OCI-M2 (cell line): ENCODE measurements around the gene KATNA1.
A peak's percentile ranks its signal among the peaks of the same experiment; 100 is the strongest.

Source experiments
- DNase-seq: peaks from one replicate; lab custom pipeline; 2025; ENCODE audit not compliant: unreplicated experiment; lab: John Stamatoyannopoulos, UW

KATNA1 gene

DNA sequence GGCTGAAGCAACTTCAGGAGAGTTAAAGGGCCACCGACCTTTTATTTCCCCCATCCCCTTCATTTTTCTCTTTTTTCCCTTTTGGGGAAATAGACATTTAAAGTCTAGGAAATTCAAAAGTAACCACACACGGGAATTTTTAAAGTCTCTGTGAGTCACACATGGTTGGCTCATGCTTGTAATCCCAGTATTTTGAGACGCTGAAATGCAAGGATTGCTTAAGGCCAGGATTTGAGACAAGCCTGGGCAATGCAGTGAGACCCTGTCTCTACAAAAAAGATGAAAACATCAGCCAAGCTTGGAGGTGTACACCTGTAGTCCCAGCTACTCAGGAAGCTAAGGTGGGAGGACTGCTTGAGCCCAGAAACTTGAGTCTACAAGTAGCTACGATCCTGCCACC, 34.2 kb downstream of the KATNA1 start:
- DNase-seq, result no peak

DNA sequence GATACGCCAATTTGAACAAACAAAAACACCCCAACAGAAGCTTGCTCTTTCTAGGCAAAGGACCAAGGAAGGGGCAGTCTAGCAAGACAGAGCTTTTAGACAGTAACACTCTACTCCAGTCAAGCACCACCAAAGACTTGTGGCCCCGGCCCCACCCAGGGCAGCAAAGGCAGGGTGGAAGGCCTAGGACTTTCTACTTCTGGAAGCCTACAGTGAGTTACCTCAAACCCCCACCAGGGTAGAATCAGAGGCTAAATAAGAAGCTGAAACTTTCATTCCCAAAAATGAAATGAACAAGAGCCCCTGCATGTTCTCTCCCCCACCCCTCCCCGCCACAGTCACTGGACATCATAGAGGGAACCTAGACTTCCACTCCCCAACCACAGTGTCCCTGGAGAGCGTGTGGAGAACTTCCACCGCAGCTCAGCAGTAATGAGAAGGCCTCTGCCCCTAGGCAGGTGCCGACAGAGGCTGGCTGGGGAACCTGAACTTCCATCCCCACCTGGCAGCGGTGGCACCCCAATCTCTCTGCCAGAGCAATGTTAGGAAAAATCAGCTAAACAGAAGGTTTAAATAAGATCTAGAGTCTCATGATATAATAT, 40.0 kb downstream of the KATNA1 start:
- DNase-seq, result no peak

DNA sequence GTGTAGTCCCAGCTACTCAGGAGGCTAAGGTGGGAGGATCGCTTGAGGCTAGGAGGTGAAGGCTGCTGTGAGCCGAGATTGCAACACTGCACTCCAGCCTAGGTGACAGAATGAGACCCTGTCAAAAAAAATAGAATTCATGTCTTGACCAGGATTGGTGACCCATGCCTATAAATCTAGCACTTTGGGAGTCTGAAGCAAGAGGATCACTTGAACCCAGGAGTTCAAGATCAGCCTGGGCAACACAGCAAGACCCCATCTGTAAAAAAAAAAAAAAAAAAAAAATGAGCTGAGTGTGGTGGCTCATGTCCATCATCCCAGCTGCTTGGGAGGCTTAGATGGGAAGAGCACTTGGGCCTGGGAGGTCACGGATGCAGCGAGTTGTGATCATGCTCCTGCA, 48.0 kb downstream of the KATNA1 start:
- DNase-seq, result no peak

DNA sequence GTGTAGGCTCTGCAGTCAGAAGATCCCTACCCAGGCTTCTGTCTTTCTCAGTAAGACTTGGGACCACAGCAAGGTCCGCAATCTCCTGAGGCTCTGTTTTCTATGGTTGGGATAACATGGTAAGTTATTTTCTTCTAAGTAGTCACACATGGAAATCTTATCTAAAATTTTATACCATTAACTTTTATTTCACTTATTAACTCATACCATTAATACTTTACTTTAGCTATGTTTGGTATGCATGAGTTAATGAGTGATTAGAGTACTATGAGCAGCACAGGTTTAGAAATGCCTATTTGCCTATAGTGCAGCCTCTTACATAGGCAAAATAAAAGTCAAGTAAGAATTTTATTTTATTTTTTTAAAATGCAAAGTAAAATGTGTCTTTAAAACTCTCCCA, 55.1 kb downstream of the KATNA1 start:
- no peak for DNase-seq

DNA sequence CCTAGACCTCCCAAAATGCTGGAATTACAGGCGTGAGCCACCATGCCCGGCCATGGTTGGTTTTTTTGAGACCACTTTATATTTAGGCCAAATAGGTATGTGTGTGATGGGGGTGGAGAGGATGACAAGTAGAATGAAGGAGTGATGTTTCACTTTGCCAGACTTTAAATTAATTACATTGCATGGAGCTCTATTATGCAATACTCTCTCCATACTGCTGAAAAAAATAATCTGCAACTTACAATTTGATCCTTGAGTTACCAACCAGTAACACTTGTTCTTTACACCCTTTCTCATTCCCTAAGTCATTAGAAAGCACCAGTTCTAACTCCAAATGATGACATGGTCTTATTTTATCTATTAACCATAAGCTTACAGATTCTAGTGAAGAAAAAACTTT, 55.5 kb downstream of the KATNA1 start:
- no peak for DNase-seq

DNA sequence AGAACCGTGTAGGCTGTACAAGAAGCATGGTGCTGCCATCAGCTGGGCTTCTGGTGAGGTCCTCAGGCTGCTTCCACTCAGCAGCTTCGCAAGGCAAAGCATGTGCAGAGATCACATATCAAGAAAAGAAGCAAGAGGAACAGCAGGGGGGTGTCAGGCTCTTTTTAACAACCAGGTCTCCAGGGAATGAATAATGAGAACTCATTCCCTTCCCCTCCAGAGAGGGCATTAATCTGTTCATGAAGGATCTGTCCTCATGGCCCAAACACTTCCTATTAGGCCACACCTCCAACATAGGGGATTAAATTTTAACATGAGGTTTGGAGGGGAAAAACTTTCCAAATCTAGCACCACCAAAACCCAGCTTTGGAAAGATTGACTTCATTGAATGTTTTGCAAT, 62.4 kb downstream of the KATNA1 start:
- DNase-seq, result no peak

DNA sequence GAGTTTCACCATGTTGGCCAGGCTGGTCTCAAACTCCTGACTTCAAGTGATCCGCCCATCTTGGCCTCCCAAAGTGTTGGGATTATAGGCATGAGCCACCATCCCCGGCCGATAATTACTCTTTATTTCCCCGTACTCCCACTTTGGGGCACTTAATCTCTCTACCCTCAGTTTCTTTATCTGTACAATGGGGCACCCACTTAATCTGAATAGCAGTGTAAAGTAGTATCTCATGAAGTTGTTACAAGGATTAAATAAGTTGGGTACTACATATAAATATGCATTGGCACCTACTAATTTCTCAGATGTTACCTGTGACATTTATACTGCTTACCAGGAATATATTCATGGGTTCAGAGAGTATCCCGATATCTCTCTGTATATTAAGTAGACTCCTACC, 67.2 kb downstream of the KATNA1 start:
- no peak for DNase-seq

DNA sequence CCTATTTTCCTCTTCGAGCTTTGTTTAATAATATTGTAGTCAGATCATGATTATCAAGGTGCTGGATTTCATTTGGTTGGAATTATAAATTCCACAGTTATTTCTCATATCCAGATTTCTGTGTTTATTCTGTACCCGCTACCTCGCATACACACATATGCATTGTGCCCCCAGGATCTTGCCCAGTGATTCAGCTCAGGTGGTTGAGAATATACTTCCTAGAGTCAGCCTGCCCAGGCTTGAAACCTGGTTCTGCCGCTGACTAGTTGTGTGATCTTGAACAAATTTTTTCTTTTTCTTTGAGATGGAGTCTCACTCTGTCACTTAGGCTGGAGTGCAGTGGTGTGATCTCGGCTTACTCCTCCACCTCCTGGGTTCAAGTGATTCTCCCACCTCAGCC, 67.6 kb downstream of the KATNA1 start:
- no peak for DNase-seq

DNA sequence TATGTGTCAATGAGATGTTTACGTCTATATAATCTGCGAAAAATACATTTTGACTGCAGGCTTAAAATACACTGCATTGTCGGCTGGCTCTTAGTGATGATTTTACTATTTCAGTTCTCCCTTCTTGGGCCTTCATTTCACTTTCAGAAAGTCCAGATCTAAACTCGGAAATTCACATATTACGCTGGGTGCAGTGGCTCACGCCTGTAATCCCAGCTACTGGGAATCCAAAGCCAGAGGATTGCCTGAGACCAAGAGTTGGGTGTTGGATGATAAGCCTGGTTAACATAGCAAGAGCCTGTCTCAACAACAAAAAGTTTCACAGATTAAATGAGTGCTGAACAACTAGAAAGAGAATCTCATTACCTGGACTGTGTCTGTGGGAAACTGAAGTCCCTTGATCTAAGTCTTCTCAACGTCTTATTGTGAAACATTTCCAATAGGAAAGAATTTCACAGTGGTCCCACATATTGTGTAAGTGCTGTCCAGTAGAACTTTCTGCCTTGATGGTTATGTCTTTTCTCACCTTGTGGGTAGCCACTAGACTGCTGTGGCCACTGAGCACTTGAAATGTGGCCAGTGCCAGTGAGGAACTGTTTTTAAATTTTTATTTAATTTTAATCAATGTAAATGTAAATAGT, 80.4 kb downstream of the KATNA1 start:
- no peak for DNase-seq

DNA sequence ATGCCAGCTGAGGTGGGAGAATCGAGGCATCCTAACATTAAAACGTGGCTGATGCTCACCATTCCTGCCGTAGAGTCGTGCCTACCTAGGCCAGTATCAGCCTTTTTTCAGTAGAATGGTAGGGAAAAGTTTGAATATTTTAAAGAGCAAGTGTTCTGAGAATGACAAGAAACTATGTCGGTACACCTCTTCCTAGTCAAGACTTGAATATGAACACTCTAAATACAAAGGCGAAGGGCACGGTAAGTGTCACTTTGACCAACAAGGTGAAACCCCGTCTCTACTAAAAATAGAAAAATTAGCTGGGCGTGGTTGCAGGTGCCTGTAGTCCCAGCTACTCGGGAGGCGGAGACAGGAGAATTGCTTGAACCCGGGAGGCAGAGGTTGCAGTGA, 81.3 kb downstream of the KATNA1 start:
- no peak for DNase-seq

DNA sequence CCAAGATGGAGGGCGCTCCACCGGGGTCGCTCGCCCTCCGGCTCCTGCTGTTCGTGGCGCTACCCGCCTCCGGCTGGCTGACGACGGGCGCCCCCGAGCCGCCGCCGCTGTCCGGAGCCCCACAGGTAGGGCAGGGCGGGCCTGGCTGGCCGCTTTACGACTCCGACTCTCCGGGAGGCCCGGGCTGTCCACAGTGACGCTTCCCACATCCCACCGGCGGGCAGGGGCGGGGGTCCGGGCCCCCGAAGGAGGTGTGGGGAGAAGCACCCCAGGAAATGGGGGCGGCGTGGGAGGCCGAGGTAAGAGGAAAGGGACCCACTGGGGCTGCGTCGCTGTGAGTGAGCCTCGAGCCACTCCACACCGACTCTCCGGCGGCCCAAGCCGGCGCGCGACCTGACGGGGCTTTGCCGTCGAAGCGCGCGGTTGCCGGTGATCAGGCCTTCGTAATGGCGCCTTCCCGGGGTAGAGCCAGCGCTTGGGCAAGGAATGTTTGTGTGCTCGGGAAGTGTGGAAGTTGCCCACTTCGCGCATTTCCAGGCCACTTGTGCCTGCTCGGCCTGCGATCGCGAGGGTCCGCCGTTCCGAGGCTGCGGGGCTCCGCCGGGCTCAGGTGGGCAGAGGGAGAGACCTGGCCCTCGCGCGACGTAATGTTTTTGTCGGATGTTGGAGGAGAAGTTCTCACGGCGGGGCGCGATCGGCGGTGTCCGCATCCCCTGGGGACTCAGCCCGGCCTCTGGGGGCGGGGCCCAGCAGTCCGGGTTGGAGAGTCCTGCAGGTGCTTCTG, 81.9 kb downstream of the KATNA1 start:
- DNase-seq, result no peak

DNA sequence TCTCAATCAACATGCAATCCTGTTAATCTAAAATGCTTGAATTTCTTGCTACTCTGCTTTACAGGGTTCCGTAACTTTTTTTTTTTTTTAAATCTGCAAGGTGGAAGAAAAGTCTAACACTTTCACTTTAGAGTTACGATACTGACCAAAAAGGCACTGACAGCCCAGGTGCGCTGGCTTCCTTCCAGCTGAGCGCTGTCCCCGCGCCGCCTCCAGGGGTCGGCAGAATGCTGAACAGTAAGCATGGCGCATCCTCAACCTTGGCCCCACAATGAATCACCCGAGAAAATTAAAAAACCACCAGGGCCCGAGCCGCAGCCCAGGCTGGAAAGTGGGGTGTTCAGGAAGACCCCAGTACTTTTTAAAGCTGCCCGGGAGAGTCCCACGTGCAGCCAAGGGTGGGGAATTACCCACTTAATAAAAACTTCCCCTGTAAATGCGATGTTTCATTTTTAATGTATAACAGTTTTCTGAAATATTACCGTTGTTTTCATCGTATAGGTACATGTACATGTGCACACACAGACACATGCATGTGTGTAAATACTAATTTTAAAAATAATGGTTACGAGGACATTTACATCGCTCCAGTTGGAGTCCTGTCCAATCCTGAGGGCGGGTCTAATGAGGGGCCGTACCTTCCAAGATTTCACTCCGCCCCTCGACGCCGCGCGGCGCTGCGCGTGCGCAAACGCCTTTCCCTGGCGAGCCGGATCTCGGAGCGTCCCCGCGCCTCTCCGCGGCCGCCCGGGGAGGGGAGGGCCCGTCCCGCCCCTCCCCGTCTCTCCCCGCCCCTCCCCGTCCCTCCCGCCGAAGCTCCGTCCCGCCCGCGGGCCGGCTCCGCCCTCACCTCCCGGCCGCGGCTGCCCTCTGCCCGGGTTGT, 82.7 kb downstream of the KATNA1 start, which contains the start of gene GINM1:
TSS of gene GINM1 (plus strand) at position 849 of the 883 bp plus-strand sequence. CDS start 40 bp downstream, outside the sequence.
- DNase-seq, result peak; percentile 84

DNA sequence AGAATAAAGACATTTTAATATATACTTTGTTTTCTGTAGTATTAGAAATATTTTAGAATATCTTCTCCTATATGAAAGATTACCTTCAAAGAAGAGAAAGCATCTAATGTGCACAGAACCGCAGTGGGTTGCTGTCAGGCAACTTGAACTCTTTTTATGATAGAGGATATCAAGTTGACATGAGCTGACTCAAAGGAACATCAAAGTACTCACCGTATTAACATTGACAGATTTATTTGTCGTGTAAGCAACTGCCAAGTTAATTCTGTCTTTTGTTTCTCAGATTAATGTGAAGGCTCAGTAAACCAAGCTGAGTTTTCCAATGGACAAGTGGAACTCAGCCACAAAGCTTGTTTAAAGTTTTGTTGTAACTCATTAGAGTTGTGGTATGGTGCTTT, 84.6 kb downstream of the KATNA1 start:
- no peak for DNase-seq

DNA sequence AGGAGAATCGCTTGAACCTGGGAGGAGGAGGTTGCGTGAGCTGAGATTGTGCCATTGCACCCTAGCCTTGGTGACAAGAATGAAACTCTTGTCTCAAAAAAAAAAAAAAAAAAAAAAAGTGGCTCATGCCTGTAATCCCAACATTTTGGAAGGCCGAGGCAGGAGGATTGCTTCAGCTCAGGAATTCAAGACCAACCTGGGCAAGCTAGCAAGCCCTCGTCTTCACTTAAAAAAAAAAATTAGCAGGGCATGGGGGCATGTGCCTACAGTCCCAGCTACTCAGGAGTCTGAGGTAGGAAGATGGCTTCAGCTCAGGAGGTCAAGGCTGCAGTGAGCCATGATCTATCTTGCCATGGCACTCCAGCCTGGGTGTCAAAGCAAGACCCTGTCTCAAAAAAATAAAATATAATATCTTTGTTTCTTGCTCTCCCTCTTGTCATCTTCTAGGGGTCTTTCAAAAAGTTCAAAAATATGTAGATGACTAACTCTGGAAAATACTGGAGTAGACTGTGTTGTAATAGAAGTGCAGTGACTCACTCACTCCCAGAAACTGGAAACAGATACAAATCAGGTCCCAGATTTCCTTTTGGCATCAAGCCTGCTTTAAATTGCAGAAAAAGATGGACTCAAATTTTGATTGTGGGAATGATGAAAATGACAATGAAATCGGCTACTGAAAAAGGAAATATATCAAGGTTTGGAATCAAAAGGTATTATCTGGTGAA, 85.1 kb downstream of the KATNA1 start:
- DNase-seq, result no peak

DNA sequence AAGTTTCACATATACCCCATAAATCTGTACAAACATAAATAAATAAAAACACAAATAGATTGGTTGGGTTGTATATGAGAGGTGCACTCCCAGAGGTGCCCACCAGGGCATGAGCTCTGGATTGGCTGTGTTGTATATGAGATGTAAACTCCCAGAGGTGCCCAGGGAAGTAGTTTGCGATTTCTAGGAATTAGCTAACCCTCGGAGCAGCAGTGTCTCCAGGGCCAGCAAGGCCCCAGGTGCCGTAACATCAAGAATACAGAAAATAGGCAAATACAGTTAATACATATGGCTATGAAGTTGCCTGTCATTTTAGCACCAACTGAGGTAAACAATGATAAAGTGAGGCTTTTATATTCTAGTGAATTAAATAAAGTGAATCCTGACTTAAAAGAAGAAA, 87.8 kb downstream of the KATNA1 start:
- DNase-seq, result no peak

DNA sequence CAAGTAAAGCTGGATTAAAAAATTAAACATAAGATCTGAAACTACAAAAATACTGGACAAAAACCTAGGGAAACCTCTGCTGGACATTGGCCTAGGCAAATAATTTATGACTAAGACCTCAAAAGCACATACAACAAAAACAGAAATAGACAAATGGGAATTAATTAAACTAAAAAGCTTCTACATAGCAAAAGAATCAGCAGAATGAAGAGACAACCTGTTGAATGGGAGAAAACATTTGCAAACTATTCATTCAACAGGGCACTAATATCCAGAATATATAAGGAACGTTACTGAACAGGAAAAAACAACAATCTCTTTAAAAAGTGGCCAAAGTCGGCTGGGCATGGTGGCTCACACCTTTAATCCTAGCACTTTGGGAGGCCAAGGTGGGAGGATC, 89.1 kb downstream of the KATNA1 start:
- no peak for DNase-seq

DNA sequence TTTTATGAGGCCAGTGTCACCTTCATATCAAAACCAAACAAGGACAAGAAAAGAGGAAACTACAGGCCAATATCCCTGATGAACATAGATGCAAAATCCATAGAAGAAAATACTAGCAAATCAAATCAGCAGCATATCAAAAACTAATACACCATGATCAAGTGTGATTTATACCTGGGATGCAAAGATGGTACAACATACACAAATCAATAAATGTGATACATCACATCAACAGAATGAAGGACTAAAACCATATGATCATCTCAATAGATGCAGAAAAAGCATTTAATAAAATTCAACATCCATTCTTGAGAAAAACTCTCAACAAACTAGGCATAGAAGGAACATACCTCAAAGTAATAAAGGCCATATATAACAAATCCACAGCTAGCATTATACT, 90.5 kb downstream of the KATNA1 start:
- no peak for DNase-seq

DNA sequence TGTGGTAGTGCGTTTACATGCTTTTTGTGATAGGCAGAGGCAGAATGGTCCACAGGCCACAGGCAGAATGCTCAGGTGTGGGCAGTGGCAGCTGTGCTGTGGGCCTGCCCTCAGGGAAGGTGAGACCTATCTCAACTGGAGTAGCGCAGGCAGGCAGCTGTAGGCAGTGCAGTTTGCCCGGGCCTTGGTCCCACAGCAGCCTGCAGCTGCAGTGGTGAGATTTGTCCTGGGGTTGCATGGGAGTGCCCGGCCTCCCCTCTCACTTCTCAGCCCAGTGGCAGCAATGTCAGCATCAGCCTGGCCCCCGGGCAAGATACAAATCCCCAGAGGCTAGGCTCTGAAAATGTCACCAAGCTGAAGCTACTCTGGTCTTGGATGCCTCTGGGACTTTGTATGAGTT, 96.6 kb downstream of the KATNA1 start:
- no peak for DNase-seq

DNA sequence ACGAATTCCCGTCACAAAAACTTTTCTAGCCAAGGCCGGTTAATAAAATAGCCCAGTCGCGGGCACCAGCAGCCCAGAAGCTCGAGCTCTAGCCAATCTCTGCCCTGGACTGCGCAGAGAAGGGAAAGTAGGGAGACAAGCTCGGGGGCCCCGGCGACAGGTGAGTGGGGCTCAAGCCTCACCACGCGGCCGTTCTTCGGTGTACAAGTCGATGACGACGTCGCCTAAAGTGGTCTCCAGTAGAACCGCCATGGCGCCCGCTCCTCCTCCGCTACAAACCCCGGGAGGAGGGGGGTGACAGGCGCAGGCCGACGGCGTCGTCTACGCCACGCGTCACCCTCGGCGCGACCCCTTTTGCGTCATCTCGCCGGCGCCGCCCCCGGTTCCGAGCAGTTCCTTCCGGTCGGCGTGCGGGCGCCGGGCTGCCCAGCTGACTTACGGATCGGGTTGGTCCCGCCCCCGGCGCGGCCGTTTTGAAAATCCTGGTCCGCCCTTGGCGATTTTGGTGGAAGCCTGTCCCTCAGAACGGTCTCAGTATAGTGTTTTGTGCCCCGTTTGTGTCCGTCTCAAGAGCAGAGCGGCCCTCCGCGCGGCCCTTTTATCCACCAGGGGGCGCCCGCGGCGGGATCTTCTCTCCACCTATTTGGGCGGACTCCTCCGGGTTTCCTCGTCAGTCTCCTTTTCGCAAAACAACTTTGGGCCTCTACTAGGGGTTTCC, 102.6 kb downstream of the KATNA1 start, which contains the start of gene PPIL4:
TSS of gene PPIL4 (minus strand) at position 290 of the 718 bp plus-strand sequence. CDS start at position 252, 38 bp downstream.
- peak; percentile 89 for DNase-seq

DNA sequence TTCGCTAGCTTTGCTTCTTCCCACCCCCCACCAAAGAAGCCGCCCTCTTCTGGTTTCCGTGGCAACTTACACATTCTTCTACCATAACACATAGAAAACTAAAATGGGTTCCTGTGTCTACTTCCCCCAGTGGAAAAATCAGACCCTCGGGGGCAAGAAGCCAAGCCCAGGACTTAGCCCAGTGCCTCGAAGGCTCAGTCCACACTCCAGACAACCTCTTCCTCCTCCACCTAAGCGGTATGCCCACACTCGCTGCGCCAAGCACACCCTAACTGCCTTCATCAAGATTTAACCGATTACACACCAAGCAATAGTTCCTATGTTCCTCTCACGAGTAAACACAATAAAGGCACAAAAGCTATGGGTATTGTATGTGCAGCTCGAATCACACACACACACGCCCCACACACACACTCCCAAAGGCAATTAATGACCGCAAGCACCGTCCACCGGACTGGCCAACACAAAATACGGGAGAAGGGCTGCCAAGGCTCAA, 103.2 kb downstream of the KATNA1 start:
- no peak for DNase-seq
